Measurements from ENCODE around the gene ZNF48. TPM values are rescaled to one million over a fixed set of nuclear protein-coding genes. Genes with fewer than 3 reads are reported as not detected.

The ZNF48 gene
- total RNA-seq, 1 experiment from 2014 or later, result 57.3 TPM

DNA sequence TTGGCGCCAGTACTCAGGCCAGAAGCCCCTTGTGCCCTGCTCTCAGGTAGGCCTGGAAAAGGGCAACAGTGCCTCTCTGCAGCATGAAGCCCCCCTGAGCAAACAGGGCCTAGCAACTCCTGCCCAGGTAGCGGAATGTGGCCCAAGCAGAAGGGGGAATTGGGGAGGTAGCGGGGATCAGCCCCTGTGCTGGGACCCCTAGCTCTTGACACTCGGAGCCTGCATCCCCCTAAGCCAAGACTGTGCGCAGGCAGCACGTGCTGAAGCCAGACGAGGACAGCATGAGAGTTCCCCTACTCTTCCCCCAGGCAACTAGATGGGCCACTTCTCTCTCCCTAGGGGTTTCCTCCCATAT, 39.3 kb upstream of the ZNF48 start:
- no peaks in the 10 kb centered on the region for H3K9me3 ChIP-seq (ENCODE audit: control insufficient read depth, low read depth, low read length)
- peak overlapping the region; percentile 96 for H3K4me2 ChIP-seq (ENCODE audit: insufficient read depth, insufficient read length, low read length)
- peaks cover 13% of the 10 kb centered on the region for H3K23me2 ChIP-seq (ENCODE audit: insufficient read length, low read depth, low read length, poor library complexity, severe bottlenecking)
- WGBS (ENCODE audit: extremely low coverage, insufficient read length, low lambda C conversion rate), result no CpG with 5 or more reads among the region's 7 CpGs
- Mint-ChIP-seq H3K36me3 (ENCODE audit: insufficient read depth in 1 of 3, low read depth in 3 of 3) (peaks cover 25 to 67% (median 58%) of the 10 kb centered on the region in 3 experiments), H3K27me3 (ENCODE audit: low read depth) (no peaks in the 10 kb centered on the region; the same call in 1 of the 2 replicates), H3K4me1 (peaks cover 23 to 36% of the 10 kb centered on the region in 2 experiments), H3K9me3 (0 out of 5 replicates have a peak, but pooled peaks cover 0 to 2% of the 10 kb centered on the region in 2 experiments), H3K4me3 (peak overlapping the region; percentile 95 to 98), H3K27ac (peak overlapping the region; percentile 62 to 99 (median 99); a peak in 5 of 7 replicates)
- no peak overlapping the region for H2BK20ac ChIP-seq (ENCODE audit: low read depth, low read length, poor library complexity, severe bottlenecking)
- DNase-seq, result no peak
- peak overlapping the region; percentile 64 for H4K91ac ChIP-seq (ENCODE audit: insufficient read length, low read depth, low read length)
- no peaks in the 10 kb centered on the region for H3K27me3 ChIP-seq (ENCODE audit: insufficient read depth, low read length)
- peak overlapping the region; percentile 90 for H2BK120ac ChIP-seq (ENCODE audit: low read depth, low read length, poor library complexity, severe bottlenecking)
- no peak overlapping the region for H2AFZ ChIP-seq (ENCODE audit: low read length)
- peak overlapping the region; percentile 4 for H4K5ac ChIP-seq (ENCODE audit: insufficient read length, low read depth, low read length)
- peak overlapping the region; percentile 21 for H2BK5ac ChIP-seq (ENCODE audit: insufficient read length, low read length)
- H3K56ac ChIP-seq (ENCODE audit: insufficient read length, low read depth, low read length), result peak overlapping the region; percentile 95
- H3T11ph ChIP-seq (ENCODE audit: low read length), result no peak overlapping the region
- H3K27ac ChIP-seq (ENCODE audit: insufficient read length, low read depth, low read length), result peak overlapping the region; percentile 97
- H3K14ac ChIP-seq (ENCODE audit: insufficient read depth, low read length), result peak overlapping the region; percentile 98
- no peak overlapping the region; the same call in 1 of the 2 replicates for H2BK15ac ChIP-seq (ENCODE audit: low read depth, low read length)
- peak overlapping the region; percentile 97 for H3K9ac ChIP-seq (ENCODE audit: extremely low read depth, insufficient read length, low read length)
- TF ChIP-seq, protein P1, sequence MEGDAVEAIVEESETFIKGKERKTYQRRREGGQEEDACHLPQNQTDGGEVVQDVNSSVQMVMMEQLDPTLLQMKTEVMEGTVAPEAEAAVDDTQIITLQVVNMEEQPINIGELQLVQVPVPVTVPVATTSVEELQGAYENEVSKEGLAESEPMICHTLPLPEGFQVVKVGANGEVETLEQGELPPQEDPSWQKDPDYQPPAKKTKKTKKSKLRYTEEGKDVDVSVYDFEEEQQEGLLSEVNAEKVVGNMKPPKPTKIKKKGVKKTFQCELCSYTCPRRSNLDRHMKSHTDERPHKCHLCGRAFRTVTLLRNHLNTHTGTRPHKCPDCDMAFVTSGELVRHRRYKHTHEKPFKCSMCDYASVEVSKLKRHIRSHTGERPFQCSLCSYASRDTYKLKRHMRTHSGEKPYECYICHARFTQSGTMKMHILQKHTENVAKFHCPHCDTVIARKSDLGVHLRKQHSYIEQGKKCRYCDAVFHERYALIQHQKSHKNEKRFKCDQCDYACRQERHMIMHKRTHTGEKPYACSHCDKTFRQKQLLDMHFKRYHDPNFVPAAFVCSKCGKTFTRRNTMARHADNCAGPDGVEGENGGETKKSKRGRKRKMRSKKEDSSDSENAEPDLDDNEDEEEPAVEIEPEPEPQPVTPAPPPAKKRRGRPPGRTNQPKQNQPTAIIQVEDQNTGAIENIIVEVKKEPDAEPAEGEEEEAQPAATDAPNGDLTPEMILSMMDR (conservative IDR thresholded peaks at IDR 0.05), result no peak
- H2AK5ac ChIP-seq (ENCODE audit: insufficient read length, low read length), result peak overlapping the region; percentile 24
- H4K20me1 ChIP-seq (ENCODE audit: control insufficient read depth, insufficient read depth, insufficient read length), result no peaks in the 10 kb centered on the region
- H3K79me2 ChIP-seq (ENCODE audit: insufficient read depth, low read length), result peaks cover 3% of the 10 kb centered on the region; the same call in 1 of the 2 replicates
- H2BK12ac ChIP-seq (ENCODE audit: insufficient read length, low read depth, low read length), result peak overlapping the region; percentile 12
- no peak overlapping the region for H3K23ac ChIP-seq (ENCODE audit: insufficient read length, low read depth, low read length)
- H3K18ac ChIP-seq (ENCODE audit: insufficient read length, low read depth, low read length), result peak overlapping the region; percentile 68
- peak overlapping the region; percentile 84; the same call in 1 of the 2 replicates for H3K4ac ChIP-seq (ENCODE audit: low read depth, low read length)
- peaks cover 8% of the 10 kb centered on the region for H3K79me1 ChIP-seq (ENCODE audit: insufficient read depth, low read depth, low read length, poor library complexity, severe bottlenecking)
- H3K4me1 ChIP-seq (ENCODE audit: insufficient read depth, low read length), result no peaks in the 10 kb centered on the region
- peak overlapping the region; percentile 82 for H4K8ac ChIP-seq (replicated peaks; ENCODE audit: insufficient read length, low read depth, low read length)
